ENCODE data around the gene FOXP1.

Gene FOXP1

DNA sequence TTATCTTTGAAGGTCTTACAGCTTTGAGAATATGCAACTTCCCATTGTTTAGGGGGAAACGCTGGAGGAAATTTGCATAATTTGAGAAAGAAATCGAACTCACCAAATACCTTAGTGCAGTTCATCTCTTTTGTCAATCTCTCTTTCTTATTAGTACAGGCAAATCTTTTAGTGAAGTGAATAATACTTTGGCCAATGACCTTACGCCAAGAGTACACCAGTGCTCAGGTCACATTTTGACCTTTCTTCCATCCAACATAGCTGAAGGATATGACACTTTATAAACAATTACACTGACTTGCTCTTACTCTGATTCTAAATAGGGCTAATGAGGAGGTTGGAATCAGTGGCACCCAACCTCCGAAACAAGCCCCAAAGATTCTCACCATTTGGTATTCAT, 494.8 kb downstream of the FOXP1 start:
- no peak overlapping the region for H3K4me3 ChIP-seq (ENCODE audit: low read depth, low read length)
- TF ChIP-seq, protein P1, sequence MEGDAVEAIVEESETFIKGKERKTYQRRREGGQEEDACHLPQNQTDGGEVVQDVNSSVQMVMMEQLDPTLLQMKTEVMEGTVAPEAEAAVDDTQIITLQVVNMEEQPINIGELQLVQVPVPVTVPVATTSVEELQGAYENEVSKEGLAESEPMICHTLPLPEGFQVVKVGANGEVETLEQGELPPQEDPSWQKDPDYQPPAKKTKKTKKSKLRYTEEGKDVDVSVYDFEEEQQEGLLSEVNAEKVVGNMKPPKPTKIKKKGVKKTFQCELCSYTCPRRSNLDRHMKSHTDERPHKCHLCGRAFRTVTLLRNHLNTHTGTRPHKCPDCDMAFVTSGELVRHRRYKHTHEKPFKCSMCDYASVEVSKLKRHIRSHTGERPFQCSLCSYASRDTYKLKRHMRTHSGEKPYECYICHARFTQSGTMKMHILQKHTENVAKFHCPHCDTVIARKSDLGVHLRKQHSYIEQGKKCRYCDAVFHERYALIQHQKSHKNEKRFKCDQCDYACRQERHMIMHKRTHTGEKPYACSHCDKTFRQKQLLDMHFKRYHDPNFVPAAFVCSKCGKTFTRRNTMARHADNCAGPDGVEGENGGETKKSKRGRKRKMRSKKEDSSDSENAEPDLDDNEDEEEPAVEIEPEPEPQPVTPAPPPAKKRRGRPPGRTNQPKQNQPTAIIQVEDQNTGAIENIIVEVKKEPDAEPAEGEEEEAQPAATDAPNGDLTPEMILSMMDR (IDR thresholded peaks at IDR 0.05; ENCODE audit: low read depth, low read length) = no peak

DNA sequence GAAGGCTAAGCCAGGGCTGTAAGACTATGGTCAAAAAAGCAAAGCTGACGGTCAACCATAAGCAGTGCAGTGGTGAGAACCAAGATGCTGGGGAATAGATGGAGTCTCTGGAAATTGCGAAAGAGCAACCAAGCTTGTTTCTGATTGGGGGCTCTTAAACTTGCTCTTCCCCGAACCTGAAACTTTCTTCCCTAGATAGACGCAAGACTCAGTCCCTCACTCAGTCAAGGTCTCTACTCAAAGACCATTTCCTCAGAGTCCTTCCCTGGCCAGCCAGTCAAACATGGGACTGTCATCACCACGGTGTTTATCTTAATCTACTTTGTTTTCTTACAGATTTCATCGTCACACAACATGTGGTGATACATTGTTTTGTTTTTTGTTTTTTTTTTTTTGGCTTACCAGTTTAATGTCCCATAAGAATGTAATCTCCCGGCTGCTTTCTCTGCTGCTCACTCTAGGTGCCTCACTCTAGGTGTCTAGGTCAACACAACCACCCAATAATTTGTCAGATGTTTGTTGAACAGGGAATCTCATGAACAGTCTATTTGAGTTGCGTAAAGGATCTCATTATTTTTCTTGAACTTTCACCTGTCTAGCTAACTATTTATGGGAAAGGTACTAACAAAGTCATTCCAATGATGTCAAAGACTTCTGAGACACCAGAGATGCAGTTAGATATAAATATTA, 495.4 kb downstream of the FOXP1 start:
- H3K27ac ChIP-seq = no peak overlapping the region
- TF ChIP-seq, protein P1 (IDR thresholded peaks at IDR 0.05; ENCODE audit: low read depth, low read length) = no peak
- DNase-seq = no peak

More for the DNA sequence above, 494.8 kb downstream of the FOXP1 start:
- H3K27ac ChIP-seq = no peak overlapping the region
- H3K27me3 ChIP-seq (ENCODE audit: insufficient read depth, low read depth, severe bottlenecking) = no peaks in the 10 kb centered on the region
- DNase-seq = no peak
- H3K9me3 ChIP-seq (ENCODE audit: severe bottlenecking) = no peaks in the 10 kb centered on the region
- no peaks in the 10 kb centered on the region for H3K36me3 ChIP-seq

DNA sequence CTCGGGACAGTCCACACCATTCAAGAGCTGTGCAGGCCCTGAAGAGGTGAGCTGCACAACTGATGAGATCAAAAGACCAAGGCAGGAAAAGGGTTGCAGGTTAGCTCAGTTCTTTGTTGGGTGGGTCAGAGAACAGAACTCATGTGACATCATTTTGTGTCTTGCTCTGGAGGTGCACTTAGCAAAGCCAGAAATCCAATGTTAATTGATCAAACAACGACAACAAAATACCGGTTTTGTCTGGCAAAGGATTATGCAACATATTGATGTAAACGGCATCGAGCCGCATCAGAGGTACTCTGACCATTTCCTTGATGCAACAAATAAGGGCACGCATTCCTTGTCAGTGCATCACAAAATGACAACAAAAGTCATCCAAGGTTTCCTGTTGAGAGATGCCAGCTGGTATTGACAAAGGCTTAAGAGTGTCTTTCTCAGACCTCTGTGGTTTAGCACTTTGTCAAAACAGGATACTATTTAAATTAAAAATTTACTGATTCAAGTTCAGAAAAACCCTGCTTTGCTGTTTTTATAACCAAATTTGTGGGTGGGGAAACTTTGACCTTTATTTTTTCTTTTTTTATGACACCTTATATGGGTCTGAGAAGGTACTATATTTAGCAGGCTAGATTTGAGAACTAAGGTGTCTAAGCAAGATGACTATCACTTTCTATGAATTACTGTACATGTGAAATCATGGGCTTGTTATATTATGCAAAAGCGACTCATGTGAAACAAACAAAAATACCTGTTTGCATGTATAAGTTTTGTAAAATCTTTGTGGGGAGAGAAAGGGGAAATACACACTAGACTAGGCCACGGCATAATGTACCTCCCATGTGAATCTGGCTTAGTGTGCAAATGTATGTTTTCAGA, 496.1 kb downstream of the FOXP1 start:
- Histone ChIP-seq H3K4me3 (ENCODE audit: low read depth, low read length) (no peak overlapping the region), H3K27ac (no peak overlapping the region), H3K36me3 (no peaks in the 10 kb centered on the region), H3K9me3 (ENCODE audit: severe bottlenecking) (no peaks in the 10 kb centered on the region), H3K27me3 (ENCODE audit: insufficient read depth, low read depth, severe bottlenecking) (no peaks in the 10 kb centered on the region)
- TF ChIP-seq, protein P1 (IDR thresholded peaks at IDR 0.05; ENCODE audit: low read depth, low read length) = no peak
- no peak for DNase-seq

More for the DNA sequence above, 495.4 kb downstream of the FOXP1 start:
- no peaks in the 10 kb centered on the region for H3K9me3 ChIP-seq (ENCODE audit: severe bottlenecking)
- H3K4me3 ChIP-seq (ENCODE audit: low read depth, low read length) = no peak overlapping the region
- H3K27me3 ChIP-seq (ENCODE audit: insufficient read depth, low read depth, severe bottlenecking) = no peaks in the 10 kb centered on the region
- H3K36me3 ChIP-seq = no peaks in the 10 kb centered on the region

DNA sequence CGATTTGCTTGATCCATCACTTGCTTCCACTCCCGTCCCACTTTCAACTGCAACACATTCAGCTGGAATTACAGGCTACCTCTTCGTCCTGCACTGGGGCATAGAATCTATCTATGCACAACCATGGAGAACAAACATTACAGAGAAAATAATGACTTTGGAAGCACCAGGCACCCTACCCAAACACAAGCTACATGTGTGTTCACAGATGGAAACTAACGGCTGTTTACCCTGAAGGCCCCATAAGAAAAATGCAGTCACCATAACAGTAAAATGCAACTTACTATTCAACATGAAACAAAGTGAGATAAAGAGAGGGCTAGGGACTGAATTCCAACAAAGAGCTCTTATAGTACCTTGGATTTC, 496.8 kb downstream of the FOXP1 start:
- H3K27me3 ChIP-seq (ENCODE audit: insufficient read depth, low read depth, severe bottlenecking) = no peaks in the 10 kb centered on the region
- TF ChIP-seq, protein P1 (IDR thresholded peaks at IDR 0.05; ENCODE audit: low read depth, low read length) = no peak
- H3K9me3 ChIP-seq (ENCODE audit: severe bottlenecking) = no peaks in the 10 kb centered on the region
- no peak for DNase-seq
- H3K27ac ChIP-seq = no peak overlapping the region
- no peak overlapping the region for H3K4me3 ChIP-seq (ENCODE audit: low read depth, low read length)
- H3K36me3 ChIP-seq = no peaks in the 10 kb centered on the region

DNA sequence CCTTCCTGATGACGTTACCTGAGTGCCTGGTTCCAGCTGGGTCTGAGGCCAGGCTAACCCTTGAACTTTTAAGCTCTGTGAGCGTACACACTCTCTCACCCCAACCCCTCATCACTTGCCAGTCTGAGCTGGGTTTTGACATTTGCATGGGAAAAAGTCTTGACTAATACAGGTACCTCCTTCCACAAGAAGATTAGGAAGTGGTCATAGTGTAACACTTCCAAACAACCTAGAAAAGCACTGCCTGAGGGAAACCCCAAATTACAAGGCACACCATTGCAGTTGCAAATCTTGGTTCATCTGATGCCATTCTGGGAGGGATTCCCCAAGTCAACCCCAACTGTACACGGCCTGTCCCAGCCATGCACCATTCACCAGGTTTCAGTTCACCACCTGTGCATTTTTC, 499.8 kb downstream of the FOXP1 start:
- Histone ChIP-seq H3K9me3 (ENCODE audit: severe bottlenecking) (no peaks in the 10 kb centered on the region), H3K4me3 (ENCODE audit: low read depth, low read length) (no peak overlapping the region), H3K27me3 (ENCODE audit: insufficient read depth, low read depth, severe bottlenecking) (no peaks in the 10 kb centered on the region), H3K36me3 (no peaks in the 10 kb centered on the region), H3K27ac (no peak overlapping the region)
- TF ChIP-seq, protein P1 (IDR thresholded peaks at IDR 0.05; ENCODE audit: low read depth, low read length) = no peak
- no peak for DNase-seq

All from WERI-Rb-1 (cell line).